ENCODE data around the gene FAM25A. TPM values are rescaled to one million over a fixed set of nuclear protein-coding genes. Genes with fewer than 3 reads are reported as not detected.
"Not testable (repeated sequence)": the region's sequence is repeated elsewhere in the genome, so short reads cannot be mapped to it uniquely, and the experiment has no call there.

Gene FAM25A
- polyA plus RNA-seq, 1 donor from 2014 or later = not detected

- H3K4me3 ChIP-seq (ENCODE audit: low read length); H3K36me3 ChIP-seq (ENCODE audit: insufficient read depth, low read length); H3K79me2 ChIP-seq (replicated peaks; ENCODE audit: insufficient read depth, low read length); H3K9ac ChIP-seq (ENCODE audit: low read length); H3K27ac ChIP-seq (ENCODE audit: low read length); H3F3A ChIP-seq (ENCODE audit: insufficient read depth, low read length, poor library complexity, severe bottlenecking); H3K27me3 ChIP-seq (ENCODE audit: insufficient read depth, low read depth, low read length); H3K9me3 ChIP-seq (ENCODE audit: low read length); H3K9me2 ChIP-seq (ENCODE audit: insufficient read depth, low read length); H3K4me2 ChIP-seq (ENCODE audit: low read length); H4K20me1 ChIP-seq (ENCODE audit: insufficient read depth); H2AFZ ChIP-seq (ENCODE audit: low read depth, low read length): not testable (repeated sequence)
Measured at GRCh38 chr10:86999802-87000403, 20.2 kb upstream of the FAM25A start.

GRCh38 chr10:87000491-87000890 is 19.6 kb upstream of the FAM25A start:
- H3F3A ChIP-seq (ENCODE audit: insufficient read depth, low read length, poor library complexity, severe bottlenecking) = no peaks in the 10 kb centered on the region
- H3K9me2 ChIP-seq (ENCODE audit: insufficient read depth, low read length) = no peaks in the 10 kb centered on the region

GRCh38 chr10:87007124-87007523 is 13.0 kb upstream of the FAM25A start:
- not testable (repeated sequence) for H3K4me3 ChIP-seq (ENCODE audit: low read length); H3K9me2 ChIP-seq (ENCODE audit: insufficient read depth, low read length); H3K4me2 ChIP-seq (ENCODE audit: low read length); H3K36me3 ChIP-seq (ENCODE audit: insufficient read depth, low read length); H3K27ac ChIP-seq (ENCODE audit: low read length); H3K27me3 ChIP-seq (ENCODE audit: insufficient read depth, low read depth, low read length); H3K9ac ChIP-seq (ENCODE audit: low read length); H3K79me2 ChIP-seq (replicated peaks; ENCODE audit: insufficient read depth, low read length); H2AFZ ChIP-seq (ENCODE audit: low read depth, low read length); H3K9me3 ChIP-seq (ENCODE audit: low read length); H4K20me1 ChIP-seq (ENCODE audit: insufficient read depth); H3F3A ChIP-seq (ENCODE audit: insufficient read depth, low read length, poor library complexity, severe bottlenecking)

More at GRCh38 chr10:87000491-87000890, 19.6 kb upstream of the FAM25A start:
- no peaks in the 10 kb centered on the region for H4K20me1 ChIP-seq (ENCODE audit: insufficient read depth)
- H2AFZ ChIP-seq (ENCODE audit: low read depth, low read length) = no peak overlapping the region
- no peaks in the 10 kb centered on the region for H3K79me2 ChIP-seq (replicated peaks; ENCODE audit: insufficient read depth, low read length)
- no peaks in the 10 kb centered on the region for H3K9me3 ChIP-seq (ENCODE audit: low read length)
- H3K9ac ChIP-seq (ENCODE audit: low read length) = no peak overlapping the region
- H3K36me3 ChIP-seq (ENCODE audit: insufficient read depth, low read length) = no peaks in the 10 kb centered on the region
- H3K4me2 ChIP-seq (ENCODE audit: low read length) = no peak overlapping the region
- no peak overlapping the region for H3K4me3 ChIP-seq (ENCODE audit: low read length)
- H3K27ac ChIP-seq (ENCODE audit: low read length) = no peak overlapping the region
- TF ChIP-seq CTCF (IDR thresholded peaks at IDR 0.05; ENCODE audit: poor library complexity, severe bottlenecking) (no peak), RAD21 (conservative IDR thresholded peaks at IDR 0.05) (no peak), EP300 (conservative IDR thresholded peaks at IDR 0.05; ENCODE audit: poor library complexity, severe bottlenecking) (no peak), TAF1 (IDR thresholded peaks at IDR 0.05; ENCODE audit: low read depth) (no peak), EZH2 (IDR thresholded peaks at IDR 0.05; ENCODE audit: borderline replicate concordance, insufficient read depth, low read length, poor library complexity, severe bottlenecking) (no peak), MXI1 (conservative IDR thresholded peaks at IDR 0.05; ENCODE audit: poor library complexity, severe bottlenecking) (no peak), SMC3 (conservative IDR thresholded peaks at IDR 0.05; ENCODE audit: poor library complexity) (no peak), REST (IDR thresholded peaks at IDR 0.05; ENCODE audit: borderline replicate concordance) (no peak), POLR2AphosphoS5 (IDR thresholded peaks at IDR 0.05) (no peak)
- H3K27me3 ChIP-seq (ENCODE audit: insufficient read depth, low read depth, low read length) = no peaks in the 10 kb centered on the region

GRCh38 chr10:87007674-87008073 is 12.4 kb upstream of the FAM25A start:
- not testable (repeated sequence) for H3K27me3 ChIP-seq (ENCODE audit: insufficient read depth, low read depth, low read length); H3K79me2 ChIP-seq (replicated peaks; ENCODE audit: insufficient read depth, low read length); H3K9me3 ChIP-seq (ENCODE audit: low read length); H3K27ac ChIP-seq (ENCODE audit: low read length); H3K4me2 ChIP-seq (ENCODE audit: low read length); H3K36me3 ChIP-seq (ENCODE audit: insufficient read depth, low read length); H3K9me2 ChIP-seq (ENCODE audit: insufficient read depth, low read length); H4K20me1 ChIP-seq (ENCODE audit: insufficient read depth); H3K9ac ChIP-seq (ENCODE audit: low read length); H3K4me3 ChIP-seq (ENCODE audit: low read length); H2AFZ ChIP-seq (ENCODE audit: low read depth, low read length); H3F3A ChIP-seq (ENCODE audit: insufficient read depth, low read length, poor library complexity, severe bottlenecking)

GRCh38 chr10:87008303-87008702 is 11.8 kb upstream of the FAM25A start:
- H3K9me2 ChIP-seq (ENCODE audit: insufficient read depth, low read length); H3K4me2 ChIP-seq (ENCODE audit: low read length); H3K27ac ChIP-seq (ENCODE audit: low read length); H3F3A ChIP-seq (ENCODE audit: insufficient read depth, low read length, poor library complexity, severe bottlenecking); H3K27me3 ChIP-seq (ENCODE audit: insufficient read depth, low read depth, low read length); H3K9me3 ChIP-seq (ENCODE audit: low read length); H3K79me2 ChIP-seq (replicated peaks; ENCODE audit: insufficient read depth, low read length); H3K4me3 ChIP-seq (ENCODE audit: low read length); H2AFZ ChIP-seq (ENCODE audit: low read depth, low read length); H3K36me3 ChIP-seq (ENCODE audit: insufficient read depth, low read length); H3K9ac ChIP-seq (ENCODE audit: low read length); H4K20me1 ChIP-seq (ENCODE audit: insufficient read depth): not testable (repeated sequence)
